NCI-H526 (cell line): Measurements from ENCODE around the gene PPP3CA.
A peak's percentile ranks its signal among the peaks of the same experiment; 100 is the strongest.
"Not testable (repeated sequence)": the region's sequence is repeated elsewhere in the genome, so short reads cannot be mapped to it uniquely, and the experiment has no call there.

Experiments
- DNase-seq, 2 experiments: peaks; one replicate each; lab custom pipeline; 2025; lab: John Stamatoyannopoulos, UW

PPP3CA gene

DNA sequence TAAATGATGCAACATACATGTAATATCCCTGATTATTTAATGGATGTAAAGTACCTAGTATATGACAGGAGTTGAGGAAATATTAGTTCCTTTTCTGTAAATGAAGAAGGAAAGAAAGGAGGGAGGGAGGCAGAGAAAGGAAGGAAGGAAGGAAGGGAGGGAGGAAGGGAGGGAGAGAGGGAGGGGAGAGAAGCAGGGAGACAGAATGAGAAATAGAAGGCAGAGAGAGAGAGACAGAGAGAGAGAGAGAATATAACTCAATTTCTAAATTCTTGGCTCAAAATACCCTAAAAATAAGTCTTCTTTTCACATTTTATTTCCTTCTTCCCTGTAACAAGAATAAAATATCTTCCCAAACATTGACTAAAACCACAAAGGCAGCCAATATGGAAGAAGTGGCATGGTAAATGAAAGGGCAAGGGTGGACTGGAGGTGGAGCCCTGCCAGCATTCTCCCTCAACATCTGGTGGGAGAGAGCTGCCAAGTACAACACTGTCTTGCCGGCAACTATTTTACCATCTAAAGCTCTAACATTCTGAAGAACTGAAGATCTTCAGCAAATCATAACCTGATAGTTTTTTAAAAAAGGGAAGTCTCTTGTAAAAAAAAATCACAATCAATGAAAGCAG, 245.1 kb downstream of the PPP3CA start:
- DNase-seq: no peak

DNA sequence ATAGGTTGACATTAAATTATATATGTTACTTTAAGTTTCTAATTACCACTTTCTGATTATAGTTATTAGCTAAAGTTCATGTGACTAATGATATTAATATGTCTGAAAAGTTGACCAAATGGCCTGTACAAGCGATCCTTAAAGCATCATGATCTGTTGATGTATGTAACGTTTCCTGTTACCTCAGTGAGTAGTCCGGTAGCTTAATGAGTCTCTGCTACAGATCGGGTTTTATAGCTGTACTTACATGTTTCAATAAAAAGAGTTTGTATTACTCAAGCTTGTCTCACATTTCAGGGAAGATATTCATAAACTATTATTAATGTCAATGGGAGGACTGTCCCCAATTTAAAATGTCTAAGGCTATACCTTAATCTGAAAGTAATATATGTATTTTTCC, 246.3 kb downstream of the PPP3CA start:
- DNase-seq: peak; percentile 29 to 49

DNA sequence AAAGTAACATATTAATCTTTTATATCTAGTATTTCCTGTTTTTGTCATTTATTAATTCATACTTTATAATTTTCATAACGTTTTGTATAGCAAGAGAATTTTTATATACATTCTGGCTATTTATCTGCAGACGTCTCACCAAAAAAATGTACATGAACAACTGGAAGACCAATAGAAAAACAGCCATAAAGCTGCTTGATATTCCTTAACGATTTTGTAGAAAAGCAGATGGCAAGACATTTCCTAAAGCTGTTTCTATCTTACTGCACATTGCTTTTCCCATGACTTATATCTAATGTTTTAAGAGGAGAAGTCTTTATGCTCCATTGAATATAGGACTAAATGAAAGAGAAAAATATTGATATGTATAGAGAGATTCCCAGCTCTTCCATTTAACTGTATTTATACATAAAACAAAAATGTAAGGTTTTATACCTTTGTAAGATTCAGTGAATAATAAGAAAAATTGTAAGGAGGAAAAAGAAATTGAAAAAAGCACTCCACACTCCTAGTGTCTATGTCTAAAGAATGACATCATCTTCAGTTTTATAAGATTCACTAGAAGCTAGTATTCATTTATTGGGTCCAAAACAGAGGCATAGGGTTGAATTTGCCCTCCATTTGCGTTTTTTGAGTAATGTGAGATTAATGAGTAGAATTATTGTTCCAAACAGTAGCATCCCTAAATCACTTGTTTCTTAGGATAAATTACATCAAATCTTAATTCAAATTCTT, 248.5 kb downstream of the PPP3CA start:
- DNase-seq: no peak

DNA sequence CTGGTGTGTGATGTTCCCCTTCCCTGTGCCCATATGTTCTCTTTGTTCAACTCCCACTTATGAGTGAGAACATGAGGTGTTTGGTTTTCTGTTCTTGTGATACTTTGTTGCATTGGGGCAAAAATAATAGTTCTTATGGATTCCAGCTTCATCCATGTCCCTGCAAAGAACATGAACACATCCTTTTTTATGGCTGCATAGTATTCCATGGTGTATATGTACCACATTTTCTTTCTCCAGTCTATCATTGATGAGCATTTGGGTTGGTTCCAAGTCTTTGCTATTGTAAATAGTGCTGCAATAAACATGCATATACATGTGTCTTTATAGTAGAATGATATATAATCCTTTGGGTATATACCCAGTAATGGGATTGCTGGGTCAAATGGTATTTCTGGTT, 254.7 kb downstream of the PPP3CA start:
- not testable (repeated sequence) for DNase-seq

DNA sequence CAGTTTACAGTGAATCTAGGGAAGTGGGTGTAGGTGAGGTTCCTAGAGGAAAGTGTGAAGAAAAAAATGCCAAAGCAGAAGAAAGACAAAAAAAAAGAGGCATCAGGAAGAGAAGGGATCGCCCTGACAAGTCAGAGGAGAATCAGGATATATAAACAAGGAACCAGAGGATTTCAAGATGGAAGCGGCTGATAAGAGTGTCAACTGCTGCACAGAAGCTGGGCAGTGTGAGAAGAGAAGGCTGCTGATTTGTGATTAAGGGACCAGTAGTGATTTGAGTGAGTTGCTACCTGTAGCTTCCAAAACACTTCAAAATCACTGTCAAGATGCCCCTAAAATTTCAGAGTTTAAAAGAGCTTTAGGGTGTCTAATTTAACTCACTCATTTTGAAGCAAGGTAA, 258.2 kb downstream of the PPP3CA start:
- no peak for DNase-seq

DNA sequence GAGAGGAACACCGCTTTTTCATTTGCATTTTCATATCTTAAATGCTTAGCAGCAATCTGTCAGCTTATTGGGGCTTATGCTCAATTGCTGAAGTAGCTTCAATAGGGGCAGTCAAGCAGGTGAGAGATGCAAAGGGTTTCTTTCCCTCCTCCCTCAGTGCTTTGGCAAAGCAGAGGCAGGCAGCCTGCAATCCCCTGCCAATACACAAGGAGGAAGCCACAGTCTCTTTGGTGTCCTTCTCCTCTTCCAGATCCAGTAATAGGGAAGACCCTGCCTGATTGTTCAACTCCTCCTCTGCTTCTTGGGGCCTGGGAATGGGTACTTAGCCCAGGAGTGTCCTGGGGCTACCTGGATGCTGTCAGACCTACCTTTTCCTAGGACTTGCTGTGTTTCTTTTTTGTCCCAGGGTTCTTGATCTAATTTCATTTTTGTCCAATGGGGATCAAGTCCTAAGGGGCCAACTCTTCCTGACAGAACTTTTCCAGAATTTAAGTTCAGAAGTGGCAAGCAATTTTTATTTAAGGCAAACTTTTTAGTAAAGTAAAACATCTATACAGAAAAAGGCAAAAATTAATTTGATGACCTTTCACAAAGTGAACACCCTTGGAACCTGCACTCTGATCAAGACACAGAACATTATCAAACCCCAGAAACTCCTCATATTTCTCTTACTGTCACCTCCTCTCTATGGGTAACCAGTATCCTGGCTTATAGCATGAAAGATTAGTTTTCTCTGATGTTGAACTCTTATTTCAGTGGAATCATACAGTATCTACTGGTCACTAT, 260.3 kb downstream of the PPP3CA start:
- DNase-seq: no peak

DNA sequence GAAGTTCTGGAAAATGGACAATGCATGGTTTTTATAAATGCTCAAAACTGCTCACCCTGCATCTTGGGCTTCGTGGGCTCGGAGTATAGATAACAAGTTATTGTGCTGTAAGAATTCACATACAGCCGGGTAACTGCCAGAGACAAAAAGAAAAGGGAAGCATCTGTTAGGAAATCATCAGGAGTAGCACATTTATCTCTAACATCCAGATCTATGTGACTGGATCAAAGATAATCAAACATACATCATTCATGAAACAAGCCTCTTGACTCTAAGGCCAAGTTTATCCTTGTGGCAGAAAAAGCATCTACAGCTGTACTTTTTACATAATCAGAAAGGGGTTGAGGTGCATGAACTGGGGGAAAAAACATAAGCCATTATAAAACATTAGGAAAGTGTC, 264.2 kb downstream of the PPP3CA start:
- no peak for DNase-seq

DNA sequence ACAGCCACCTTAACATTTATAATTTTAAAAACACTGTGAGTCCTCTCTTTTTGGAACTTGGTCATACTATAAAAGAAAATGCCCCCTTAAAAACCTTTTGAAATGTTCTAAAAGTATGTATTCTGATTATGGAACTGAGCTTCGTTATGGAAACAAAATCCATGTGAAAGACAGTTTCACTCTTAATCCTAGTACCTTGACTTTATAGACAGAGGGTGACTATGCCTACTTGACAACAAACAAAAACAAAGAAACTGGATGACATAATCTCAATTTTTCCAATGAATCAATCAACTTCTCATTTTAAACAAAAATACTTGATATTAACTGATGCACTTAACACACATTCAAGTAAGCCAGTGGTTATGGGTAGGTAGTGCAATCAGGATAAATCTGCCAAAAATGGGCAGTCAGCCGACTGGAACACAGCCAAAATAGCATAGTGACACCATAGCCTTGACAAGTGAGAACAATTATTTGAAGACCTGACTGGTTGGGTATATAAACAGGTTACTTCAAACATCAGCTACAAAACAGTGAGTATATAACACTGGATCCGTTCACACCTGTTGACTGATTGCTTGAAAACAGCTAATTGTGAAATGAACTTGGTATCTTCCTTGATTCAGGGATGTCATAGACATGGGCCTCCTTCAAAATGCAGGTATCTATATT, 265.5 kb downstream of the PPP3CA start:
- no peak for DNase-seq

DNA sequence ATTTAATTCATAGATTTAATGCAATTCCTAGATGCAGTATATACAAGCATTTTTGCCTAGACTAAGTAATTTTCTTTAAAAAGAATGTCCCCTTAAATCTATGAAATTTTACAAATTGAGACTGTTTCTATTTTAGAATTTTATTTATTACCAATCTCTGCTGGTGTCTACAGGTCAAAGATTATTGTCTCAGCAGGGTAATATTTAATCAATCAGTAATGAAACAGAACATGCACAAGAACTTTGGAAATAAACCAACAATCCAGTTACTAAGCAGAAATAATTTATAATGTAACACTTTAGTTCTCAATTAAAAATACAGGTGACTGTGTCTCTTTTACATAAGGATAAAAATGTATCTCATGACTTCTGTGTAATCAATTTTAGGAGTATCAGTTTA, 266.2 kb downstream of the PPP3CA start:
- no peak for DNase-seq

DNA sequence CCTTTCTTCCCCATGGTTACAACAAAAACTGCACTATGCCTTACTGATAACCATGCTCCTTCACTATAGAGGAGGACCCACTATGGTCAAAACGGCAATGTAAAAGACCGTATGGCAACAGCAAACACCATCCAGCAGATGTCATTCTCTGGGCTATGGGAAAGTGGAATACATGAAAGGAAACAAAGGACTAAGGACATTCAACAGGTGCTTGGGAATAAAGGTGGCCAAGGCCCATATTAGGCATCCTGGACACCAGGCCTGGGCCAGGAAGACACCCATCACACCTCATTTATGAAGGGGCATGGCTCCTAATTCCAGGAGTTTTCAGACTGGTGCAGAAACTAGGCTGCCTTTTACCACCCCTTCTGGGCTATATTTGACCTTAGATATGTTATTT, 268.4 kb downstream of the PPP3CA start:
- no peak for DNase-seq

DNA sequence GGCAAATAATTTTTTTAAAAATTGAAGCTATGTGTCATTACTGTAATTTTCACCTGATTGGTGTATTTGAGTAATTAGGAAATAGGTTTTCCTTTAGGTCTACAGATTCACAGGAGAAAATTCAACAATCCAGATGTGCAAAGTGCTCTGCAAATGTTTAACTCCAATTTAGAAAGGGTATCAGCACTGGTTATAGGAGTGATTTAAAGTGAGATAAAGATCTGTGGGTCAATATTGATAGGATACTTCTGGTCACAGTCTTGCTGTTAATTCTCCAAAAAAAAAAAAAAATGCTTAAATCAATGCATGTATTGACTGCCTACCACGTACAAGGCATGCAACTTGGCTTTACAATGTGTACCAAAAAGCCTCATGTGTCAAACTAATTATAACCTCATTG, 271.3 kb downstream of the PPP3CA start:
- DNase-seq: no peak

DNA sequence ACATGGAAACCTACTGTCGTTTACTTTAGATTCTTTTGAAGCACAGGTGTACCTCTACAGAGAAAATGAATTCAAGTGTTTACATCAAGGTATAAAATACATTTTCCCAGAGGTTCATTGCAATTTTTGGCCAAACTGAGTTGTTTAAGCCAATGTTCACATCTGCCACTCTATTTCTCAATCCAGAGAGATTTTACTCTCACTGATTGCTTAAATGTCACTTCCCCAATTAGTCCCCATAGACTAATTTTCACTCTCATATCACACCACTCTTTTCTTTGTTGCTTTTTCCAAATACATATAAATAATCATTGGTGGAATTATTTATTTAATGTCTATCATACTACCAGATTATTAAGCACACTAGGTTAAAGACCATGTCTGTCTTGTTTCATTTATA, 271.8 kb downstream of the PPP3CA start:
- no peak for DNase-seq

DNA sequence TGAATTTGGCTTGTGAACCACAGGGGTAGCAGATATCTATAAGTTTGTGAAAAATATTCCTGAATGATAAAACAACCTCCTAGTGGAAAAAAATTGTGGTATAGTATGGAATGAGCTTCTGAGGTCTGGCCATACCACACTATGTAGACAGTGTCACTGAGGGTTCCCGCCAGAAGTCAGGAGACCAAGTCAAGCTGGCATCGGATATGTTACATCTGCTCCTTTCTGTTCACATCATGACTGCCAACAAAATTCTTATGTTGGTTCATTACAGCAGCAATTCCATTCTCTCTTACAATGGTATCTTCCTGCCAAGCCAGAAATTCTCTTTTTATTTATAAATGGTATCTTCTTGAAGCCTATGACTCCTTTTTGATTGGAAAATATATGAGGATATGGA, 273.0 kb downstream of the PPP3CA start:
- DNase-seq: no peak

DNA sequence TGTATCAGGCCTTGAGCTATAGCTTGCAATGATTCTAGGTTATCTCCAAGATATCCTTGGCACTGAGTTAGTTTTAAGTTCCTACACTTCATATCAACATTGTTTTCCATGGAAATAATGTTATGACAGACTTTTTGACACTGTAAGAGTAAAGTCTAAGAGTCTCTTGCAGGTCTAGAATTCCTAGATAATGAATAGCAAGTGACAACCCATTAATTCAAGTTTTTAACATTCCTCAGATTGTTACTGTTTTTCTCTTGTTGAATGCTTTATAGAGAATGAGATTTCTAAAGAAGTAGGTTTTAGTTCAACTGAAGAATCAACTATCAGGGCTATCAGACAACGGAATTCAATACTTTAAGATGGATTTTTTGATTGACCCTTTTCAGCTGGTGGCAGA, 276.1 kb downstream of the PPP3CA start:
- DNase-seq: no peak

DNA sequence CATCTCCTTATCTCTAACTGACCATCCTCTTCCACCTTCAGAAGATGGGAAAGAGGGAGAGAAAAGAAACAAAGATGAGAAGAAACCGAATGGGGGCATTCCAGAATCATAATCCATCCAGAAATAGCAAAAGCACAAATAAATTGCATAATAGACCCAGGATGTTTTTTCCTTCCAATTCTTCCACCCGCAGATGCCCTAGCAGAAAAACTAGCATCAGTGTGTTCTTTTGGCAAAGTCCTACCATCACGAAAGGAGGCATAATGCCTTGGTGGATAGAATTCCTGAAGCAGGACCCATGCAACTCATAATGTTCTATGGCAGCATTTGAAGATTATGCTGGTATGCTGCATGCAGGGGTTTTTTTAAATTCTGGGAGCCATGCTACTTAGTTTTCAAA, 279.2 kb downstream of the PPP3CA start:
- no peak for DNase-seq

DNA sequence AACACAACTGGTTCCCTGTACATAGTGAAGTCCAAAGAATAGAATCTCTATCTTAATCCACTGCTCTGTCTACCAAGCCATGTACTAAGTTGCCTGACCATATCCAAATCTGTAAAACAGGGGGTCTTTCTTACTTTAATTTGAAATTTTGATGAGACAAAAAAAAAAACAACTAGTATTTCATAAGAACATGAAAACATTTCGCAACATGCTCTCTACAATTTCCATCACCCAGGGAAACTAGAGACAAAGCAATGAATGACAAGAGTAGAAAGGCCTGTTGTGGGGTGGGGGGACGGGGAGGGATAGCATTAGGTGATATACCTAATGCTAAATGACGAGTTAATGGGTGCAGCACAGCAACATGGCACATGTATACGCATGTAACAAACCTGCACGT, 279.9 kb downstream of the PPP3CA start:
- no peak for DNase-seq

DNA sequence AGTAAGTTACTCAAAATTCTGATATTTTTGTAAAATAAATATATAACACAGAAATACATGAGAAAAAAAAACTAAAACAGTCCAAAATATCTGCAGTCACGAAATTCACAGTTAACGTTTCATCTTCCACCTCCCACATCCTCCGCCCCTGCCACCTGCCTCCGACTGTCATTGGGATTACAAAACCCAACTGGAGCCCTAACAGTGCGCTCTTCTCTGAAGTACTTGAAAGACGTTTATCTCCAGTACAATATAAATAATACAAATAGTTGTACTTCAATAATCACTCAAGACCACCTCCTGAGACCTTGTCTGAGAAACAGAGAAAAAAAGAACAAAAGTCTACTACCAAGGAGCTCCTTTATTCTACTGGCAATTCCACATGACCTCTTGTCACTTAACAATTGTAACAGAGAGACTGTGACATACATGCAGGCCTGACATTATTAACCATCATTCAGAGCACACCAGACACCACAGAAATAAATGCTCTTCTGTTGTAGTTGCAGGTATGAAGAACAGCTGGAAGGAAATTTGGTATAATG, 280.6 kb downstream of the PPP3CA start:
- DNase-seq: no peak

DNA sequence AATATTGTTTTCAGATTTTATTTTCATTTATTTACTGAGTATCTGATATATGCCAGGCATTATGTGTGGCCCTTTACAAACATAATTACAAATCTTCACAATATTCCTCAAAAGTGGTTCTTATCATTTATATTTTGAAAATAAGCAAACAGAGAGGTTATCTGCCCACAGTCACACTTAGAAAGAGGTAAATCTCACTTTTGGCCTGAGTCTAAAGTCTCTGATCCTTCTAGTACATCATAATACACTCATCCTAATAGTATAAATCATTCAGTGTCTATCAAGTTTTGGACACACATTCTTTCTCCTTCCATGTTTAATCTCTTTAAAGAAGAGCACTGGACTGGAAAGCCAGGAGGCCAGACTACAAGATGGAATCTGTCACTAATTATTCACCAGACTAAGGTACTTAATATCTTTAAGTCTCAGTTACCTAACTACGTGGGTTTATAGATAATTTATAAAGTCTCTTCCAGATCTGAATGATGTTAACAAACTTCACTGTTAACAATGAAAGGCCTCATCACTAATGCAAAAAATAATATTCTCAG, 281.3 kb downstream of the PPP3CA start:
- no peak for DNase-seq

DNA sequence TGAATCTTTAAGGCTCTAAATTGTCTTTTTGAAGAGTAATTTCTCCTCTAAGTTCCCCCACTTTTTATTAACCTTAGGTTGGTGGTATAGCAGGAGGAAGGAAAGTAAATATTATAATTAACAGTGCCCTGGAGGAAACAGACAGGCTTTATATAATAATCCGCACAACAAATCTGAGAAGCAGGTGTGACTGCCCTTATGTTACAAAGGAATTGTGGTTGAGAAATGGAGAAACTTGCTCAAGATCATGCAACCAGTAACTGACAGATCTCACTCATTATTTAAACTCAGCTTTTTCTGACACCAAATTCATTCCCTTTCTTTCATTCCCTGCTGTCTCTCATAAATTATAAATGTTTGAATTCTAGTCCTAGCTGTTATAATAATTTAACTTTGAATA, 282.0 kb downstream of the PPP3CA start:
- DNase-seq: no peak

DNA sequence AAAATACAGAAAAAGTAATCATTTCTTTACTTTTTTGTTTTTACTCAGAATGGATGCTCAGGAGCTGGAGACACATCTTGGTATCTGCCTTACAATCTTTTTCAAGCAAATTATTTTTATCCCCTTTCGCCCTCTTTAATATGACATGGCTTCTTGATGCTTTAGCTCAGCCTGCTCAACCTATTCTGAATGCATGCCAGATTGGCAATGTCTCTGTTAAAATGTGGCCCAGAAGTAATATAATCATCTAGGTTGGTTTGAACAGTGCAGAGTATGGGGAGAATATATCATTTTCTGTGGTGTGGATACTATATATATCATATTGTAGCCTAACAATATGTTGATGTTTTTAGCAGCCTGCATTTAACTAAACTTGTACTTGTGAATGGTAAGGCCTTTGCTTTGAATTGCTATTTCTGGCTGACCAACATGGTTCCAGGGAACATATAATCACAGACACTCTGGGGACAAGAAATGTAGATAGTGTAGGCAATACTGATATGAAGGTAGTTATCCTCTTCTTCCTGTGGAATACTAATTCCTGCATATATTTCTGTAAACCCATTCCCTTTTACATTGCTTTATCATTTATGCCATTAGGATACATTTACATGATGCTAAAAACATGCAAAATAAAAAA, 282.7 kb downstream of the PPP3CA start:
- DNase-seq: no peak

DNA sequence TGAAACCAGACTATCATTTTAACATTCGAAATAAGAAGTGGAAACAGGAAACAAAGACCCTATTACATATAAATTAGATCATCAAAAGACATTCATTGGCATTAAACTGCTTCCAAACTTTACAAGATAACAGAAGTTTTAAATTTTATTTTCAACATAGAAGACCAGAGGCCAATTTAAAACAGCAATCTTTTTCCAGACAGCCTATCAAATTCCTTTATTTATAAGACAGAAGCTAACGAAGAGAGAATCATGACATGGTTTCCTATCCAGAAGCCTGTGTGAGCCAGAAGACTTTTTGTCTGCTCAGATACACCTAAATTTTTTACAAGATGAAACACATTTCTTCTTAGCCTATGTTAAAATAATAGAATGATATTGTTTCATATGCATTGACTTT, 291.9 kb downstream of the PPP3CA start:
- no peak for DNase-seq

DNA sequence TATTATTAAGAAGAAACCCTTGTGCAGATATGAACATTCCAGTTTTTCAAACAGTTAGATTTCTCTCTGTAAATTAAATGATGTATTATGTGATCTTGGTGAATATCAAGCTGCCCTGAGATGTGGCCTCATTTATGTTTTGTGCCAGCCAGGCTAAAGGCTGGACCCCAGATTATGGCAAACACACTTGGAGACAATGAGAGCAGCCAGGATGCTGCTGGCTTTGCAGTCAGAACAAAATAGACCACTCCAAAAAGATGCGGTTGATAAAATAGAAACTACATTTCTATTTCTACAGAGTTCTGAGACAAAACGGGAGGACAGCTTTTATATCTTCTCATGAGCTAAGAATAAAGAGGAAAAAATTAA, 296.5 kb downstream of the PPP3CA start:
- DNase-seq: no peak
